Left ventricle myocardium superior (tissue), 1 donor: ENCODE results near the gene WNT7A. TPM values are rescaled to one million over a fixed set of nuclear protein-coding genes. Genes with fewer than 3 reads are reported as not detected.

Experiments used
- ATAC-seq: fragments of 200-7000 bp; cut with Tn5 transposase; one replicate; pipeline ENCODE4 v1.9.1; 2020; ENCODE audit warnings: mild to moderate bottlenecking, moderate library complexity
- DNase-seq: peaks from one replicate; pipeline ENCODE4 v3.0.0-alpha.2; 2020
- intact Hi-C: fragments of 100-400 bp; cut with micrococcal nuclease; formaldehyde crosslinking; loops from one replicate; pipeline ENCODE4 v1.11.0; 2022
- total RNA-seq: library from RNA; stranded (reverse); fragmentation: NEBNext Ultra II Directional; extraction: Animal tissue kit (Norgen Biotek cat#: 25700); gene quantifications from one replicate; pipeline ENCODE4 v1.2.1, GENCODE V29; 2021
- donor health status: DM: no; HTN: yes; CAD: no; lungs with severe emphysema.

The WNT7A gene
- total RNA-seq, 1 donor from 2014 or later, result not detected

- intact Hi-C loops, result no loop called here
- DNase-seq (no peak), ATAC-seq (no peak)
These were observed 61.0 kb downstream of the WNT7A start for GRCh38 chr3:13818919-13819318.

DNA sequence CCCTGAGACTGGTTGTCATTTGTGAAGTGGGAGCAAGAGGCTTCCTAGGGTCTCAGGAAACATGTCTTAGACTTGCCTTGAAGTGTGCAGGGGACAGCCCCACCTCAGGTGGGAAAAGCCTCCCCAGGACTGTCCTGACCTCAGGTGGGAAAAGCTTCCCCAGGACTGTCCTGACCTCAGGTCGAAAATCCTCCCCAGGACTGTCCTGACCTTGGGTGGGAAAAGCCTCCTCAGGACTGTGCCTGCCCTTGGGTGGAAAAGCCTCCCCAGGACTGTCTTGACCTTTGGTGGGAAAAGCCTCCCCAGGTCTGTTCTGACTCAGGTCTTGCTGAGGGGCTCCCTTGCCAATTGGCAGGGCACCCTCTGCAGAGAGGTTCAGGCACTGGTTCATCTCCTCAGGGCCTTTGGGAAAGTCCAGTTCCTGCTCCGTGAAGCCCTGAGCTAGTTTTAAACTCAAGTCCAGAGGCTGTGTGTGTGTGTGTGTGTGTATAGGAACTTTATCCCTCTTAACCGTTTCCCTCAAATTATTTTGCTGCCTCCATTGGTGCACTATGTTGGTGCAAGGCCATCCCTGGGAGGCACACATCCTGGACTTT lies 64.7 kb downstream of the WNT7A start:
- intact Hi-C loops, result no loop called here
- ATAC-seq (no peak), DNase-seq (no peak)

GRCh38 chr3:13812034-13812471 lies 67.8 kb downstream of the WNT7A start:
- ATAC-seq, result no peak
- no peak for DNase-seq
- intact Hi-C loops, result no loop called here

- ATAC-seq (no peak), DNase-seq (no peak)
- intact Hi-C loops, result no loop called here
These were observed 68.3 kb downstream of the WNT7A start for GRCh38 chr3:13811614-13812013.

GRCh38 chr3:13808550-13808949 lies 71.3 kb downstream of the WNT7A start:
- ATAC-seq (no peak), DNase-seq (no peak)
- intact Hi-C loops, result no loop called here

GRCh38 chr3:13801361-13802204 lies 78.3 kb downstream of the WNT7A start:
- DNase-seq, result no peak
- no peak for ATAC-seq
- intact Hi-C loops, result no loop called here

DNA sequence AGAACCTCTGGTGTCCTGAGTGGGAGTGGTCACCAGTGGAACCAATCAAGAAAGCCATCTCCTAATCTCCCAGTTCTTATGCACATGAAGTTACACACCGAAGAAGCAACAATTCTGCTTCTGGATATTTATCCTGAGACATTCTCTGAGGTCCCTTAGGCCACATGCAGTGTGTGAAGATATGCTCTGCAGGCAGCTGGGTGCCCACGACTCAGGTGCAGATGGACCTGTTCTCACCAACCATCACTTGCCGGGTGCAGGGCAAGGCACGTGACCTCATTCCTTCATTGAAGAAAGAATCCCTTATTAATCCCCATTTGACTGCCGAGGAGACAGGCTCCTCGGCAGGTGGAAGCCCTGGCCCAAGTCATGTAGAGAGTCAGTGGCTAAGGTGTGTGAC lies 79.8 kb downstream of the WNT7A start:
- ATAC-seq, result no peak
- intact Hi-C loops, result no loop called here
- DNase-seq, result no peak

- intact Hi-C loops, result no loop called here
- ATAC-seq (no peak), DNase-seq (no peak)
These were observed 81.5 kb downstream of the WNT7A start for GRCh38 chr3:13798401-13798800.

DNA sequence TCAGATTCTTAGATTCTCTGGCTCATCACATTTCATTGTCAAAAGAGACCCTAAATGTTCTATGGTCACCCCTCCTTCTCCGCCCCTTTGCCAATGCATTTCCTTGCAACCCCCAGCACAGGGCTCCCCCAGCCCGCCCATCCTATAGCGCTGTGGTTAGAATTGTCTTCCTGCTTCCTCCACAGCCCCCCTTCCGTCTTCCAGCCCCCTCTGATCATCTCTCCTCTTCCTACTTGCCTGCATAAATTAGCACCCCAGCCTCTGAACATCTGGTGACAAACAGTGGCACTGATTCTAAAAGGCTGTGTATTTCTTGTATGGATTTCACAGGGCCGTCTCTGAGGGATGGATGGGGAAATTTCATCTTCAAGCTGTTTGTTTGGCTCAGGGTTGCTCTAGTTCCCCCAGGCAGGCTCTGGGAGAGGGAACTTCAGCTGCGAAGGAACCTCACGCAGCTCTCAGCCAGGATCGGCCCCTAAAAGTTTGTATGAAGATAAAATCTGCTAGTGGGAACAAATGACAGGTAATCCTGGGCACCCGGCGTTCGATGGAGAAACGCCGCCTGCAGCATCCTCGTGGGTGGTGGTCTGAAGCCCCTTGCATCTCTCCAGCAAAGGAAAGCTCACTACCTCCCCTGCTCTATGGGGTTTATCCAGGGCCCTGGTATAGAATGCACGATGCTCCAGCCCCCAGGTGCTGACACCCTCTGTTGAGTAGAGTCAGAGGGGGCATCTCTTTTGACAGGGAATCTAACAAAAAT lies 83.0 kb downstream of the WNT7A start:
- no peak for ATAC-seq
- no peak for DNase-seq
- intact Hi-C loops, result no loop called here

- no peak for DNase-seq
These were observed 84.1 kb downstream of the WNT7A start for GRCh38 chr3:13795816-13796215.

GRCh38 chr3:13794322-13794721 lies 85.5 kb downstream of the WNT7A start:
- no peak for DNase-seq
- intact Hi-C loops, result no loop called here
- ATAC-seq, result no peak

More at GRCh38 chr3:13795816-13796215, 84.1 kb downstream of the WNT7A start:
- no peak for ATAC-seq
- intact Hi-C loops, result no loop called here

DNA sequence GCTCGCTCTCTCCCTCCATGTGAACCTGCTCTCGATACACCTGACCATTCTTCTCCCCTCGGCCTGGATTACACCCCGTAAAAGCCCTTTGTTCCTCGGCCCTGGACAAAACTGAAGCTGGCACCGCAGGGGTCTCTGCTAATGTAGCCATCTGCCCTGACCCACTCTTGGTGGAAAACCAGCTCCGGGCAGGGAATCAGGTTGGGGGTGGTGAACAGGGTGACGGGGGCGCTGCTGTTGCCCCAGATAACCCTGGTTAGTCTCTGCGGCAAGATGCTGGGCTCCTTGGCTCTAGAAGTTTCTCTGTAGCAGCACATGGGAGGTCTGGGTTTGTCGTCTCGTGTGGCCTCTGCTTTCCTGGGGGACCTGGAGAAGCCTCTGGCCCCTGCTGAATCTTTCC lies 86.4 kb downstream of the WNT7A start:
- ATAC-seq (no peak), DNase-seq (no peak)
- intact Hi-C loops, result no loop called here

DNA sequence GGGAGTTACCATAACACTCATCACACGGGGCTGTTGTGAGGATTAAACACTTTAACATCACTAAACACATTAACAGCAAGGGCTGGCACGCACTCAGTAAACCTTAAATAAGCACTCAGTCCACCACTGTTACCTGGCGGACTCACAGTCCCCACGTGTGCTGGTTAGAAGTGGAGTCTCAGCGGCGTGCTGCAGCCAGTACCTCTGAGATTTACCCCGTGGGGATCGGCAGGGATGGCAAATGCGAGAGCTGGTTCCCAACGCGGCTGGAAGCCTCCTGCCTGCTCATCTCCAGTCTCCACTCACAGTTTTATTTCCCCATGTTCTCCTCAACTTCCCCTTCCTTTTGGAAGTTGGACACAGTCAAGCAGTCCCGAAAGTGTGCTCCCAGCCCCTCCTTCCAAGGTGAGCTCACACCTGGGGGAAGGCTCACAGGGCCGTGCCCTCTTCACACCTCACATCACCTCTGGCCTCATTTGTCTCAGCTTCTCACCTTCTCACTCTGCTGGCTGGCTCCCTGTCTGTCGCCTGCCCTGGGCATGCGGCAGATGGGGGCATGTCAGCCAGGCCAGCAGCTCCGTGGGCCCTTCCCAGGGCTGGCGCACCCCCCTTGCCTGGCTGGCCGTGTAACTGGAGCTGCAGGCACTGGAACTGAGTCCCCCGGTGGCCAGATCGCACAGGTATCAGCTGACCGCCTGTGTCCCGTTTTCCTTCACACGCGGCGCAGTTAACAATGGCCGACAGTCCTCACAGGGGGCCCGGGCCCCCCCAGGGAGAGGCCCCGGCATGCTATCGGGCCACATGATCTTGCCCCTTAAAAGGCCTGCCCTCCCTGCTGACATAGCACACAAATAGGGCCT lies 87.1 kb downstream of the WNT7A start:
- intact Hi-C loops, result no loop called here
- no peak for ATAC-seq
- DNase-seq, result no peak

DNA sequence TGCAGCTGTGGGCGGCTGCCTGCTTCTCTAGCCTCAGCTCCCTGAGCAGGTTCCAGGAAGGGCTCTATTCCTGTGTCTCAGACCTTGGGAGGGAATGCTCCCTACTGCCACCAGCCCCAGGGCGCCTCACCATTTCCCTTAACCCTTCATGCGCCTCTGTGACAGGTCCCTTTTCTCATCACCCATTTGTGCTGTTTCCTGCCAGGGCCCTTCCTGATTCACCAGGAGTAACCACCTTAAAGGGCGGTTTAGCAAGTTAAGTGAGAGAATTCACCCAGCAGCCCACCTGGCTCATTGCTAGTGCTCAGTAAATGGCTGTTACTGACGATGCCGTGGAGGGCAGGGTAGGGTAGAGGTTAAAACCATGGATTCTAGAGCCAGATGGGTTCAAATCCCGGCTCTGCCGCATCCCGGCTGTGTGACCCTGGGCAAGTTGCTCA lies 87.8 kb downstream of the WNT7A start:
- ATAC-seq (no peak), DNase-seq (no peak)
- intact Hi-C loops, result no loop called here

DNA sequence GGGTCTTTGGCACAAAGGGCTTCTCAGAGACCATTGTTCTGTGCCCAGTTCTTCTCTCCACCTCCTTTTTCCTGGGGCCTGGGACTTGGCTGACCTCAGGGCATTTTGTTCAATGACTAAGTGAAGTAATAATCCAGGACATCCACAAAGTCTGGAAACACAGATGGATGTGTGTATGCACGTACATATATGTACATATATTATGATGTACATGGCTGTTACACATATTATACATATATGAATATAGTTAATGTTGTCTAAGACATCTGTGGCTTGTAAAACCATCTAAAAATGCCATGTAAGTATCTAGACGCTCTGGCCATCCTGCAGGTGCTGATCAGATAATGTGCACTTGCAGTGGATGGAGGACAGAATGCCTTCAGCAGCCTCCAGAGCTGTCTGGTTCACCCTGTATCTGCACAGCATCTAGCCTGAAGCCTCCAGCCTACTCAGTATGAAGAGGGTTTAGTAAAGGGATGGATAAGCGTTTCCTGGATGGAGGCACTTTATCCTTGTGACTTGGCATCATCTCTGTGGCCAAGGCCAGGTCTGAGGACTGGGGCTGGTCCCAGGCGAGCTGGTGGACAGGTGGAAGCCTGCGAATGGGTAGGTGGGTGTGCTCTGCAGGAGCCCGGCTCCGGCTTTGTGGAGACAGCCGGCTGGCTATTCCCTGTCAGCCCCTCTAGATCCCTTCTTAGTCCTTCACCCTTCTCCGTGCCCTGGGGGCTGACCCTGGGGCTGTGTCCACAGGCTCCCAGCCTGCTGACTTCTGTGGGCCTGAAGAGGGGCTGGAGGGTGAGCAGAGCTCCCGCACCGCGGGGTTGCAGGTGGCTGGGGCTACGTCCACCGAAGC lies 88.4 kb downstream of the WNT7A start:
- intact Hi-C loops, result no loop called here
- no peak for DNase-seq
- ATAC-seq, result no peak

DNA sequence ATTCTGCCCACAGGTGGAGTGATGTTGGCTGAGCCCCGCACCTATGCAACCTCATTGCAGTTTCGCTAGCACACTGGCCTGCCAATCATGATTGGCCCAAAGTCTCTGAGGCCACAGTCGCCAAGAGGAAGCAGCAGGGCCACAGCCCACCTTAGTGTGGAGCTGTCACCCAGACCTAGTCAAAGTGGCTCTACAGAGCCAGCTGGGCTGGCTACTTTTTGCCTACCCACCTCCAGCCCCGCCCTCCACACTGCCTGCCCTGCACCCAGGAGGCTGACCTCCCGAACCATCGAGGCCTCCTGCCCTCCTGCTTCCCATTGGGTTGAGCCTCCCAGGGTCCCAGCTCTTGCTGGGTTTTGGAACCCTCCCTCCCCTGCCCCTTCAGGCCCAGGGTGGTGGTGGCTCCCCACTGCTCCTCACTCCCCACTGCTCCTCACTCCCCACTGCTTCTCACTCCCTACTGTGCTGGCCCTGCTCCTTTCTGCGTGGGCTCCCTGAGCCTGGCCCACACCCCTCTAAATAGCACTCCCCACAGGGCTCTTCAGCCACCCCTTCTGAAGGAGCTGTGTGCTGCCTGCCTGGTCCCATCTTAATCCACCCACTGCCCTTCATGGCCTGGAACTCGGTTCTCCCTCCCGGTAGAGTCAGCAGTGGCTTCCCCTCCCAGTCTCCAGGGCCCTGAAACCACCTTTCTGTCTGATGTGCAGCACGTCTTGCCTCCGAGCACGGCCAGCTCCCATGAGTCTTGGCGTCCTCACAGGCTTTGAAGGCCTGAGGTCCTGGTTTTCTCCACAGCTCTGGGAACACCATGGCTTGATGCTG lies 89.3 kb downstream of the WNT7A start:
- DNase-seq, result no peak
- intact Hi-C loops, result no loop called here
- ATAC-seq, result no peak
